ENCODE data around the gene BDKRB1. TPM values are rescaled to one million over a fixed set of nuclear protein-coding genes. Genes with fewer than 3 reads are reported as not detected.

The BDKRB1 gene
- total and polyA plus RNA-seq, 10 of the 15 experiments (the other 5 are each of a cell fraction or from before 2014, with no cell fraction given) = 0.21 TPM; not detected in 9

- Histone ChIP-seq H3K9me3 (replicated peaks; ENCODE audit: control insufficient read depth, insufficient read depth, low read length) (no peaks in the 10 kb centered on the region), H3K79me2 (ENCODE audit: control insufficient read depth, insufficient read depth, low read length) (no peaks in the 10 kb centered on the region), H3K4me3 (no peak overlapping the region), H3K27me3 (replicated peaks in 1 of 2; ENCODE audit: control insufficient read depth in 2 of 2, insufficient read depth in 2 of 2, low read length in 1 of 2) (peaks cover 4 to 8% of the 10 kb centered on the region in 2 experiments), H3K4me1 (ENCODE audit: control insufficient read depth, insufficient read depth, low read length) (no peaks in the 10 kb centered on the region), H3K27ac (ENCODE audit: control insufficient read depth, insufficient read depth) (no peak overlapping the region), H4K20me1 (ENCODE audit: control insufficient read depth, insufficient read depth) (no peaks in the 10 kb centered on the region), H2AFZ (ENCODE audit: control insufficient read depth, low read depth, low read length) (no peak overlapping the region), H3K4me2 (ENCODE audit: control insufficient read depth, insufficient read depth) (no peak overlapping the region), H3K36me3 (ENCODE audit: control insufficient read depth in 2 of 2, insufficient read depth in 2 of 2, low read length in 1 of 2) (no peaks in the 10 kb centered on the region), H3K9ac (ENCODE audit: control insufficient read depth, insufficient read depth, low read length) (no peak overlapping the region)
- intact Hi-C loops (cut with micrococcal nuclease; ENCODE audit: unreplicated experiment) (no loop called here), in situ Hi-C loops (cut with MboI) (no loop called here)
- ChIA-PET RAD21 (ENCODE audit: unreplicated experiment) (no interaction called here), CTCF (interaction anchor here (1.0 kb wide), 1 partner anchor 156 kb away, joined by 3 read pairs; no protein-coding TSS in a partner anchor), SMC1A (ENCODE audit: uncharacterized antibody, unreplicated experiment) (interaction anchor here (0.6 kb wide), 1 partner anchor 34 kb away, joined by 3 read pairs; no protein-coding TSS in a partner anchor), POLR2A (no interaction called here)
- WGBS (ENCODE audit: insufficient coverage, insufficient replicate concordance, low lambda C conversion rate, missing lambda C conversion rate) = 37% methylated on average over 8 of the region's 8 CpGs
- no TSS peak for BruUV-seq (replicated peaks)
- TF ChIP-seq POLR2AphosphoS2 (IDR thresholded peaks at IDR 0.05; ENCODE audit: low read depth, low read length) (no peak), TAF1 (IDR thresholded peaks at IDR 0.05; ENCODE audit: borderline replicate concordance, low read depth, low read length) (no peak), KLF5 (IDR thresholded peaks at IDR 0.05; ENCODE audit: partially characterized antibody) (no peak), RUNX3 (IDR thresholded peaks at IDR 0.05; ENCODE audit: low read length) (no peak), MAX (IDR thresholded peaks at IDR 0.05; ENCODE audit: low read depth, low read length) (no peak), NKRF (conservative IDR thresholded peaks at IDR 0.05) (no peak), PAX5 (IDR thresholded peaks at IDR 0.05; ENCODE audit: borderline replicate concordance, low read depth, low read length) (no peak), ZNF217 (IDR thresholded peaks at IDR 0.05) (no peak)
- ATAC-seq (no peak), DNase-seq (ENCODE audit: low read depth, low spot score) (no peak), FAIRE-seq (no peak)
Measured at GRCh38 chr14:96257056-96257455, 1.0 kb downstream of the BDKRB1 start.
